Vagina (tissue), 2 donors: Measurements from ENCODE around the gene MYO1E. TPM values are rescaled to one million over a fixed set of nuclear protein-coding genes. Genes with fewer than 3 reads are reported as not detected.
A peak's percentile ranks its signal among the peaks of the same experiment; 100 is the strongest.

ENCODE experiments used
- DNase-seq, 2 donors: peaks; one replicate each; pipeline ENCODE4 v3.0.0-alpha.2; 2017; ENCODE audit errors: extremely low spot score in 2 of 2
- H3K27ac ChIP-seq: fragments of 200-600 bp; sonication (generic); one replicate; pipeline ENCODE4 v1.5.1; 2019
- H3K27me3 ChIP-seq: fragments of 200-600 bp; sonication (generic); one replicate; pipeline ENCODE4 v1.5.1; 2019
- H3K36me3 ChIP-seq, 2 donors: fragments of 200-600 bp; sonication (generic); one replicate each; pipeline ENCODE4 v1.5.1; 2017 to 2019
- H3K4me1 ChIP-seq: fragments of 200-600 bp; sonication (generic); one replicate; pipeline ENCODE4 v1.5.1; 2019
- H3K4me3 ChIP-seq, 2 donors: fragments of 200-600 bp; sonication (generic); 1 replicate in 1 of 2; 2 replicates in 1 of 2; pipeline ENCODE4 v1.5.1; 2016 to 2019
- H3K9me3 ChIP-seq: fragments of 200-600 bp; sonication (generic); one replicate; pipeline ENCODE4 v1.5.1; 2019
- POLR2A ChIP-seq, 2 donors: fragments of 450-650 bp; IDR thresholded peaks; one replicate each; pipeline ENCODE4 v1.6.1; 2017; ENCODE audit warnings: antibody characterized with exemption in 2 of 2, mild to moderate bottlenecking in 2 of 2, moderate library complexity in 2 of 2
- POLR2AphosphoS5 ChIP-seq, 2 donors: sonication (generic); formaldehyde crosslinking; IDR thresholded peaks; one replicate each; pipeline ENCODE4 v1.9.0; 2017; ENCODE audit warnings: antibody characterized with exemption in 2 of 2, mild to moderate bottlenecking in 2 of 2, low read depth in 1 of 2; ENCODE audit not compliant: insufficient read depth in 1 of 2
- intact Hi-C: fragments of 100-400 bp; cut with DNase I; formaldehyde crosslinking; loops from one replicate; pipeline ENCODE4 v1.15.1; 2023
- total RNA-seq: library from RNA; depleted of rRNA; stranded (reverse); fragments of >200 nt; gene quantifications from one replicate; pipeline ENCODE4 v1.2.3, GENCODE V29; 2016
- TF ChIP-seq, protein P1 (sequence below), 3 experiments: fragments of 450-650 bp in 2 of 3; fragments of 200-600 bp in 1 of 3; sonication (generic) in 1 of 3; IDR thresholded peaks; one replicate each; pipeline ENCODE4 v1.5.1; 2017 to 2019; ENCODE audit warnings: antibody characterized with exemption in 3 of 3, mild to moderate bottlenecking in 2 of 3, moderate library complexity in 2 of 3

Gene MYO1E
- total RNA-seq, 1 donor from 2014 or later = 16.9 TPM

DNA sequence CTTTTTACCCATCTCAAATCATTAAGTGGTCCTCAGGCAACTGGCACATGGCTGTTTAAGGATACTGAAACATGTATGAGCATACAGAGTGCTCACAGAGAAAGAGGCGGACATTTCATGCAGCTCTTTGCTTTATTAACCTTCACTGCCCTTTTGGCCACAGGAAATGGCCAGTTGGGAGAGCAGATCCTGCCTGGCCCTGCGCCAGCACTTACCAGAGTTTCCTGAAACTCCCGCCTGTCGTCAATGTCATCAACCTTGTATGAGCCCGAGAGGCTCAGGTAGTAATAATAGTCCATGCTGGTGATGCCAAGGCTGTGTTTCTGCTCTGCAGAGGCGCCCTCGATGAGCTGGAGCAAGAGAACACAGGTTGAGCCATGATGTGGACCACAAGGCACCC lies 148.2 kb downstream of the MYO1E start:
- TF ChIP-seq POLR2AphosphoS5 (IDR thresholded peaks at IDR 0.05; ENCODE audit: insufficient read depth in 1 of 2, low read depth in 1 of 2) = no peak
- no peak for TF ChIP-seq POLR2A (IDR thresholded peaks at IDR 0.05)
- TF ChIP-seq, protein P1, sequence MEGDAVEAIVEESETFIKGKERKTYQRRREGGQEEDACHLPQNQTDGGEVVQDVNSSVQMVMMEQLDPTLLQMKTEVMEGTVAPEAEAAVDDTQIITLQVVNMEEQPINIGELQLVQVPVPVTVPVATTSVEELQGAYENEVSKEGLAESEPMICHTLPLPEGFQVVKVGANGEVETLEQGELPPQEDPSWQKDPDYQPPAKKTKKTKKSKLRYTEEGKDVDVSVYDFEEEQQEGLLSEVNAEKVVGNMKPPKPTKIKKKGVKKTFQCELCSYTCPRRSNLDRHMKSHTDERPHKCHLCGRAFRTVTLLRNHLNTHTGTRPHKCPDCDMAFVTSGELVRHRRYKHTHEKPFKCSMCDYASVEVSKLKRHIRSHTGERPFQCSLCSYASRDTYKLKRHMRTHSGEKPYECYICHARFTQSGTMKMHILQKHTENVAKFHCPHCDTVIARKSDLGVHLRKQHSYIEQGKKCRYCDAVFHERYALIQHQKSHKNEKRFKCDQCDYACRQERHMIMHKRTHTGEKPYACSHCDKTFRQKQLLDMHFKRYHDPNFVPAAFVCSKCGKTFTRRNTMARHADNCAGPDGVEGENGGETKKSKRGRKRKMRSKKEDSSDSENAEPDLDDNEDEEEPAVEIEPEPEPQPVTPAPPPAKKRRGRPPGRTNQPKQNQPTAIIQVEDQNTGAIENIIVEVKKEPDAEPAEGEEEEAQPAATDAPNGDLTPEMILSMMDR (IDR thresholded peaks at IDR 0.05) = no peak
- peaks cover 0 to 4% of the 10 kb centered on the region in 2 donors for H3K36me3 ChIP-seq
- no peak overlapping the region for H3K4me3 ChIP-seq
- no peaks in the 10 kb centered on the region for H3K9me3 ChIP-seq
- intact Hi-C loops = no loop called here
- no peaks in the 10 kb centered on the region for H3K27me3 ChIP-seq
- DNase-seq = no peak
- peaks cover 13% of the 10 kb centered on the region for H3K4me1 ChIP-seq
- peak overlapping the region; percentile 59 for H3K27ac ChIP-seq

DNA sequence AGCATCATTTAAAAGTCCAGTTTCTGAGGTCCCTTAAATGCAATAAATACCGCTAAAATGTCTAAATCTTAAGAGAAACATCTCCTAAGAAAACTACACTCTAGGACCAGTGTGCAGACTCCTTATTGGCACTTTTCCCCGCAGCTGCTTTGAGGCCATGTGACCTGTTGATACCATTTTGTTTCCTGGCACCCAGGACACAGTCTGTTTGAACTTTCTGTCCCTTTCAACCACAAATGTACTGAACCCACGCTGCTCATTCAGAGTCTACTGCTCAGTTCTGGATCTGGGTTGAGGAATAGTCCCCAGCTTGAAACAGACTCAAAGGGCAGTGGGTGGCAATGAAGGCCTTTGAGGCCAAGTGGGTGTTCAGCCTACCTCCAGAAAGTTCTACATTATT lies 148.9 kb downstream of the MYO1E start:
- no peaks in the 10 kb centered on the region for H3K27me3 ChIP-seq
- H3K4me3 ChIP-seq = no peak overlapping the region
- H3K27ac ChIP-seq = peak overlapping the region; percentile 59
- no peak for DNase-seq
- H3K4me1 ChIP-seq = peaks cover 13% of the 10 kb centered on the region
- peaks cover 0 to 4% of the 10 kb centered on the region in 2 donors for H3K36me3 ChIP-seq
- H3K9me3 ChIP-seq = no peaks in the 10 kb centered on the region
- intact Hi-C loops = no loop called here
- TF ChIP-seq POLR2AphosphoS5 (IDR thresholded peaks at IDR 0.05; ENCODE audit: insufficient read depth in 1 of 2, low read depth in 1 of 2) (no peak), POLR2A (IDR thresholded peaks at IDR 0.05) (no peak)
- TF ChIP-seq, protein P1 (IDR thresholded peaks at IDR 0.05) = no peak

DNA sequence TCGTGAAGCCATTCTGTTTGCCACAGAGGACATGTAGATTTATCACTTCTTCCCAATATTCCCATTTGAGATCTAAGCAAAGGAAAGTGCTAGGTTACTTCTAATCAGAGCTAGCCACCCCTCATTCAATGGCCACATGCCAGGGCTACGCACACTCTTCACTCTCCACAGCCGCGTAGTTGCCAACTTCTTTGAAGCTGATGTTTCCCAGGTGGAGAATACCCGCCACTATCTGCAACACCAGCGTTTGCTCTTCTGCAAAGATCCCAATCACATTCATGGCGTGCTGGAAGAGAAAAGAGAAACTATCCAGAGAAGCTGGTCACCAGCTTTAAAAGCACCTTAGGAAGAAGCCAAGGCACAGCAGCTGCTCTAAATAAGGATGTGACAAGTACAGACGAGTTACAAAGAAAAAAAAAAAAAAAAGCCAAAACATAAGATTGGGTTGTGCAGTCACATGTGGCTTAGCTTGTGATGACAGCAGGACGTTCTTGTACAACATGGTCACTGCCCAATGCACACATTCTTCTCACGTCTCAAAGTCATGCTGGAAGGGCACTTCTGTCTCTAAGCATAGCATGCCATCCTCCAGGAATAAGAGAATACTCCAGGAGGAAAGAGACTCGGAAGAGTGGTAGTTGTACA lies 149.6 kb downstream of the MYO1E start:
- Histone ChIP-seq H3K27me3 (no peaks in the 10 kb centered on the region), H3K9me3 (no peaks in the 10 kb centered on the region), H3K4me1 (peaks cover 13% of the 10 kb centered on the region), H3K36me3 (peaks cover 0 to 4% of the 10 kb centered on the region in 2 donors), H3K27ac (peak overlapping the region; percentile 59), H3K4me3 (no peak overlapping the region)
- intact Hi-C loops = no loop called here
- TF ChIP-seq POLR2A (IDR thresholded peaks at IDR 0.05) = no peak
- TF ChIP-seq, protein P1 (IDR thresholded peaks at IDR 0.05) = no peak
- no peak for TF ChIP-seq POLR2AphosphoS5 (IDR thresholded peaks at IDR 0.05; ENCODE audit: insufficient read depth in 1 of 2, low read depth in 1 of 2)
- peak in 1 of 2 donors; percentile 52 for DNase-seq

- intact Hi-C loops = no loop called here
- peaks cover 13% of the 10 kb centered on the region for H3K4me1 ChIP-seq
- TF ChIP-seq POLR2AphosphoS5 (IDR thresholded peaks at IDR 0.05; ENCODE audit: insufficient read depth in 1 of 2, low read depth in 1 of 2) = peak in 1 of 2 donors; percentile 59
- TF ChIP-seq POLR2A (IDR thresholded peaks at IDR 0.05) = no peak
- TF ChIP-seq, protein P1 (IDR thresholded peaks at IDR 0.05) = no peak
- H3K4me3 ChIP-seq = no peak overlapping the region
- H3K36me3 ChIP-seq = peaks cover 0 to 8% of the 10 kb centered on the region in 2 donors
- H3K27me3 ChIP-seq = no peaks in the 10 kb centered on the region
- no peaks in the 10 kb centered on the region for H3K9me3 ChIP-seq
- DNase-seq = peak in 1 of 2 donors; percentile 78
- peak overlapping the region; percentile 59 for H3K27ac ChIP-seq
Observed at GRCh38 chr15:59221511-59222505, 150.9 kb downstream of the MYO1E start.
